22Rv1 (cell line): ENCODE measurements around the gene TNIP1.

Experiments used
- H3K27ac ChIP-seq: fragments of 450-650 bp; 2 replicates; pipeline ENCODE4 v1.5.1; 2017
- CTCF ChIP-seq: fragments of 450-650 bp; IDR thresholded peaks from 2 replicates; pipeline ENCODE4 v1.5.1; 2017; ENCODE audit warnings: mild to moderate bottlenecking
- ZFX ChIP-seq: fragments of 450-650 bp; IDR thresholded peaks from 2 replicates; pipeline ENCODE4 v1.6.1; 2017; ENCODE audit warnings: antibody characterized with exemption, borderline replicate concordance

Gene TNIP1

GRCh38 chr5:151029179-151030055 is 51.4 kb downstream of the TNIP1 start:
- no peak overlapping the region for H3K27ac ChIP-seq
- TF ChIP-seq ZFX = no peak
- no peak for TF ChIP-seq CTCF

- TF ChIP-seq ZFX = no peak
- no peak for TF ChIP-seq CTCF
Measured at GRCh38 chr5:151028717-151029116, 52.1 kb downstream of the TNIP1 start.

GRCh38 chr5:151027961-151028479 is 52.8 kb downstream of the TNIP1 start:
- H3K27ac ChIP-seq = no peak overlapping the region
- TF ChIP-seq CTCF (no peak), ZFX (no peak)

More at GRCh38 chr5:151028717-151029116, 52.1 kb downstream of the TNIP1 start:
- H3K27ac ChIP-seq = no peak overlapping the region

GRCh38 chr5:151026679-151027078 is 54.2 kb downstream of the TNIP1 start:
- no peak overlapping the region for H3K27ac ChIP-seq
- TF ChIP-seq ZFX (no peak), CTCF (no peak)

- no peak for TF ChIP-seq CTCF
- TF ChIP-seq ZFX = no peak
- no peak overlapping the region for H3K27ac ChIP-seq
Measured at GRCh38 chr5:151026088-151026487, 54.7 kb downstream of the TNIP1 start.

GRCh38 chr5:151025250-151025606 is 55.6 kb downstream of the TNIP1 start:
- H3K27ac ChIP-seq = no peak overlapping the region
- TF ChIP-seq CTCF = no peak
- TF ChIP-seq ZFX = no peak
